OCI-M2 (cell line): ENCODE data around the gene PRPF6.

Experiments used
- DNase-seq: peaks from one replicate; lab custom pipeline; 2025; ENCODE audit not compliant: unreplicated experiment; lab: John Stamatoyannopoulos, UW

PRPF6 gene

GRCh38 chr20:64074963-64075362 lies 94.0 kb downstream of the PRPF6 start:
- DNase-seq = no peak

GRCh38 chr20:64075556-64075955 lies 94.6 kb downstream of the PRPF6 start:
- no peak for DNase-seq

- DNase-seq = no peak
Measured at GRCh38 chr20:64076061-64076997, 95.4 kb downstream of the PRPF6 start.

- DNase-seq = no peak
Measured at GRCh38 chr20:64077094-64077493, 96.2 kb downstream of the PRPF6 start.

- DNase-seq = no peak
Measured at GRCh38 chr20:64077541-64077875, 96.6 kb downstream of the PRPF6 start.

- DNase-seq = no peak
Measured at GRCh38 chr20:64077876-64078551, 97.1 kb downstream of the PRPF6 start.

GRCh38 chr20:64078934-64079272 lies 98.0 kb downstream of the PRPF6 start:
- DNase-seq = no peak

GRCh38 chr20:64079273-64080012 lies 98.5 kb downstream of the PRPF6 start, which contains the start of gene RGS19:
RGS19 (minus strand) TSS chr20:64079518; CDS start chr20:64076886, 2,632 bp downstream.
- no peak for DNase-seq

GRCh38 chr20:64080013-64080812 lies 99.3 kb downstream of the PRPF6 start, which contains the start of gene OPRL1:
OPRL1 (plus strand) TSS chr20:64080082; CDS start chr20:64092721, 12,639 bp downstream.
- no peak for DNase-seq

- no peak for DNase-seq
Measured at GRCh38 chr20:64080813-64081623, 100.1 kb downstream of the PRPF6 start.

- no peak for DNase-seq
Measured at GRCh38 chr20:64081624-64081964, 100.7 kb downstream of the PRPF6 start.

GRCh38 chr20:64082126-64082731 lies 101.3 kb downstream of the PRPF6 start:
- DNase-seq = no peak
